ENCODE data around the gene POLR3A. TPM values are rescaled to one million over a fixed set of nuclear protein-coding genes. Genes with fewer than 3 reads are reported as not detected.

POLR3A gene
- total RNA-seq, 1 experiment from 2014 or later = 38.0 TPM

- Histone ChIP-seq H3K79me1 (ENCODE audit: insufficient read depth, low read depth, low read length, poor library complexity, severe bottlenecking) (no peaks in the 10 kb centered on the region), H3K56ac (ENCODE audit: insufficient read length, low read depth, low read length) (no peak overlapping the region), H3K79me2 (ENCODE audit: insufficient read depth, low read length) (no peaks in the 10 kb centered on the region), H2BK15ac (ENCODE audit: low read depth, low read length) (no peak overlapping the region), H3K4me2 (ENCODE audit: insufficient read depth, insufficient read length, low read length) (no peak overlapping the region), H2BK120ac (ENCODE audit: low read depth, low read length, poor library complexity, severe bottlenecking) (no peak overlapping the region), H2AFZ (ENCODE audit: low read length) (no peak overlapping the region), H3K27ac (ENCODE audit: insufficient read length, low read depth, low read length) (no peak overlapping the region), H2BK12ac (ENCODE audit: insufficient read length, low read depth, low read length) (no peak overlapping the region), H3K4me1 (ENCODE audit: insufficient read depth, low read length) (no peaks in the 10 kb centered on the region), H4K8ac (replicated peaks; ENCODE audit: insufficient read length, low read depth, low read length) (no peak overlapping the region), H2BK20ac (ENCODE audit: low read depth, low read length, poor library complexity, severe bottlenecking) (no peak overlapping the region), H2BK5ac (ENCODE audit: insufficient read length, low read length) (no peak overlapping the region), H3K23me2 (ENCODE audit: insufficient read length, low read depth, low read length, poor library complexity, severe bottlenecking) (no peaks in the 10 kb centered on the region), H4K5ac (ENCODE audit: insufficient read length, low read depth, low read length) (no peak overlapping the region), H3K9ac (ENCODE audit: extremely low read depth, insufficient read length, low read length) (no peak overlapping the region), H3K9me3 (ENCODE audit: control insufficient read depth, low read depth, low read length) (no peaks in the 10 kb centered on the region), H2AK5ac (ENCODE audit: insufficient read length, low read length) (no peak overlapping the region), H3K18ac (ENCODE audit: insufficient read length, low read depth, low read length) (no peak overlapping the region), H3K27me3 (ENCODE audit: insufficient read depth, low read length) (no peaks in the 10 kb centered on the region), H4K91ac (ENCODE audit: insufficient read length, low read depth, low read length) (no peak overlapping the region), H3K23ac (ENCODE audit: insufficient read length, low read depth, low read length) (no peak overlapping the region), H4K20me1 (ENCODE audit: control insufficient read depth, insufficient read depth, insufficient read length) (no peaks in the 10 kb centered on the region), H3T11ph (ENCODE audit: low read length) (no peak overlapping the region), H3K4ac (ENCODE audit: low read depth, low read length) (no peak overlapping the region), H3K14ac (ENCODE audit: insufficient read depth, low read length) (no peak overlapping the region)
- WGBS (ENCODE audit: extremely low coverage, insufficient read length, low lambda C conversion rate) = no CpG with 5 or more reads among the region's 6 CpGs
- Mint-ChIP-seq H3K36me3 (ENCODE audit: insufficient read depth in 1 of 3, low read depth in 3 of 3) (peaks cover 60 to 91% (median 79%) of the 10 kb centered on the region in 3 experiments; a peak in 6 of 7 replicates), H3K9me3 (no peaks in the 10 kb centered on the region), H3K27me3 (ENCODE audit: low read depth) (no peaks in the 10 kb centered on the region), H3K27ac (no peak overlapping the region; a peak in 1 of 7 replicates), H3K4me3 (no peak overlapping the region), H3K4me1 (no peaks in the 10 kb centered on the region)
- TF ChIP-seq CTCF (conservative IDR thresholded peaks at IDR 0.05) = no peak
- no peak for DNase-seq
These were observed 28.3 kb downstream of the POLR3A start for GRCh38 chr10:78000956-78001472.
